Activated CD4-positive, alpha-beta T cell treated with anti-CD3 and anti-CD28 coated beads for 36 hours (primary cell): ENCODE results near the gene MX2. TPM values are rescaled to one million over a fixed set of nuclear protein-coding genes. Genes with fewer than 3 reads are reported as not detected.

ENCODE experiments used
- ATAC-seq: fragments of 200-7000 bp; cut with Tn5 transposase; one replicate; pipeline ENCODE4 v1.10.0; 2021; ENCODE audit warnings: mild to moderate bottlenecking, moderate library complexity
- CTCF ChIA-PET: fragments of 350-600 bp; sonication (Branson Sonifier 250); formaldehyde crosslinking; loops from one replicate; lab custom pipeline; 2021; ENCODE audit warnings: antibody characterized with exemption; lab: Charles Lee
- POLR2A ChIA-PET: fragments of 350-600 bp; sonication (Branson Sonifier 250); formaldehyde crosslinking; loops from one replicate; lab custom pipeline; 2021; ENCODE audit warnings: antibody characterized with exemption, inconsistent platforms; lab: Charles Lee
- DNase-seq: peaks from one replicate; pipeline ENCODE4 v3.0.0-alpha.2; 2020
- H3K27ac Mint-ChIP-seq: one replicate; pipeline ENCODE4 v1.8.0; 2021; ENCODE audit warnings: mixed read lengths
- H3K27me3 Mint-ChIP-seq: one replicate; pipeline ENCODE4 v1.8.0; 2021; ENCODE audit warnings: mixed read lengths
- H3K36me3 Mint-ChIP-seq: one replicate; pipeline ENCODE4 v1.8.0; 2021; ENCODE audit warnings: low read depth, mixed read lengths
- H3K4me1 Mint-ChIP-seq: one replicate; pipeline ENCODE4 v1.8.0; 2021; ENCODE audit warnings: mixed read lengths
- H3K4me3 Mint-ChIP-seq: one replicate; pipeline ENCODE4 v1.8.0; 2021; ENCODE audit warnings: mild to moderate bottlenecking, moderate library complexity, mixed read lengths
- H3K9me3 Mint-ChIP-seq: one replicate; pipeline ENCODE4 v1.8.0; 2021; ENCODE audit warnings: low read depth, mixed read lengths
- intact Hi-C, 2 experiments: fragments of 100-400 bp; cut with DNase I in 1 of 2; cut with micrococcal nuclease in 1 of 2; formaldehyde crosslinking; loops; one replicate each; pipeline versions ENCODE4 v1.14.2 to v1.15.1; 2022 to 2024; cut with DNase I, micrococcal nuclease
- total RNA-seq, 2 experiments: library from RNA; stranded (reverse); gene quantifications; one replicate each; pipeline ENCODE4 v1.2.3, GENCODE V29; 2021

The MX2 gene
- total RNA-seq, 2 experiments from 2014 or later: 30.7 to 40.4 TPM

DNA sequence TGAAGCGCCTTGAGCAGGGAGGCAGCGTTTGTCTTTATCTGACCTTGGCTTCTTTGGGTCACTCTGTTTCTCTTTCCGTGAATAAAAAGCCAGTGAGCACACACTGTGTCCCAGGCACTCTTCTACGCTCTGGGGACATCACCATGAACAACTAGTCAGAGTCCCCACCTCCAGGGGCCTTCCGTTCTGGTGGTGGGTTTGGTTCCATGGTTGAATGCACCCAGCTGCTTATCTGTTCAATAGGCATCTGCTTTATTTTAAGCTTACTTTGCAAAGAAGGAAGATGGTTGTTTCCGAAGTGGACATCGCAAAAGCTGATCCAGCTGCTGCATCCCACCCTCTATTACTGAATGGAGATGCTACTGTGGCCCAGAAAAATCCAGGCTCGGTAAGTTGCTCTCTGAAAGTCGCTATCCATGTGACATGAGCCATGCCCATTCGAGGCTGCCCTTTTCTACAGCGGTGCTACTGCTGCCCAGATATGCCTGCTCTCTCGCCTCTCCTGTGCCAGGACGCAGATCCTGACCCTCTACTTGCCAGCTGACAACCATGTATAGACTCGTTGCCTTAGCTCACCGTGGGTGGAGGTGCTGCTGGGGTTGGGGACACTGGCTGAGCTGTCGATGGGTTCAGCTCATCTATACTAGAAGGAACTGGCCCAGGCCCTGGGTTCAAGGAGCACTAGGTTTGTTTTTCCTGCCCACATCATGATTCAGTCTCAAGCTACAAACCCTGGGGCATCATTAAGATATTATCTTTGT is 70.1 kb downstream of the MX2 start:
- Mint-ChIP-seq H3K27ac (peak overlapping the region; percentile 2), H3K36me3 (peaks cover 81% of the 10 kb centered on the region)

GRCh38 chr21:41432562-41433460 is 71.0 kb downstream of the MX2 start:
- H3K4me3 Mint-ChIP-seq: no peak overlapping the region
- intact Hi-C loops: no loop called here
- POLR2A ChIA-PET: no interaction called here

More for the DNA sequence above, 70.1 kb downstream of the MX2 start:
- CTCF ChIA-PET: interaction anchor here (0.7 to 1.1 kb wide), 2 partner anchors 62 to 65 kb away, joined by 3 to 5 read pairs; no protein-coding TSS in a partner anchor
- H3K27me3 Mint-ChIP-seq: no peaks in the 10 kb centered on the region
- DNase-seq (no peak), ATAC-seq (no peak)
- POLR2A ChIA-PET: no interaction called here
- peaks cover 6% of the 10 kb centered on the region for H3K9me3 Mint-ChIP-seq
- H3K4me1 Mint-ChIP-seq: peaks cover 26% of the 10 kb centered on the region
- H3K4me3 Mint-ChIP-seq: no peak overlapping the region
- intact Hi-C loops: no loop called here

DNA sequence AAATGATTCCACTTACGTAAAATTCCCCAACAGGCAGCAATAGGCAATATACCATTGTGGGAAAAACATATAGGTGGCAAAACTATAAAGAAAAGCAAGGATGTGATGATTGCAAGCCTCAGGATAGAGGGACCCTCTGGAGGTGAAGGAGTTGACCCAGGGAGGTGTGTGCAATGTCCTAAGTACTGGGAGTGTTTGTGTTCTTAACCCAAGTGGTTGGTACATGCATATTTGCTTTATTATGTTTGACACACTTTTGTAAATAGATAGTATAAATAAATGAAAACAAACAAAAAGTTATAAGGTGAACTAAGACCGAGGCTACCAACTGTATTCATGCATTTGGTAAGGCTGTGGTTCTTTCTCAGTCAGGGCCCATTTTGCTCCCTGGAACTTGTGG is 71.7 kb downstream of the MX2 start:
- intact Hi-C loops: no loop called here
- H3K27me3 Mint-ChIP-seq: no peaks in the 10 kb centered on the region
- DNase-seq (no peak), ATAC-seq (no peak)
- H3K9me3 Mint-ChIP-seq: peaks cover 6% of the 10 kb centered on the region
- ChIA-PET POLR2A (no interaction called here), CTCF (interaction anchor here (1.1 kb wide), 1 partner anchor 64 kb away, joined by 3 read pairs; no protein-coding TSS in a partner anchor)
- peaks cover 14% of the 10 kb centered on the region for H3K4me1 Mint-ChIP-seq
- H3K27ac Mint-ChIP-seq: no peak overlapping the region
- H3K4me3 Mint-ChIP-seq: no peak overlapping the region
- peaks cover 77% of the 10 kb centered on the region for H3K36me3 Mint-ChIP-seq

More at GRCh38 chr21:41432562-41433460, 71.0 kb downstream of the MX2 start:
- peaks cover 21% of the 10 kb centered on the region for H3K4me1 Mint-ChIP-seq
- ATAC-seq (no peak), DNase-seq (no peak)
- CTCF ChIA-PET: interaction anchor here (1.1 kb wide), 1 partner anchor 63 kb away, joined by 3 read pairs; no protein-coding TSS in a partner anchor
- no peaks in the 10 kb centered on the region for H3K27me3 Mint-ChIP-seq
- no peak overlapping the region for H3K27ac Mint-ChIP-seq
- peaks cover 83% of the 10 kb centered on the region for H3K36me3 Mint-ChIP-seq
- peaks cover 6% of the 10 kb centered on the region for H3K9me3 Mint-ChIP-seq

- H3K9me3 Mint-ChIP-seq: peaks cover 6% of the 10 kb centered on the region
- CTCF ChIA-PET: no interaction called here
- DNase-seq (no peak), ATAC-seq (no peak)
- peaks cover 77% of the 10 kb centered on the region for H3K36me3 Mint-ChIP-seq
- intact Hi-C loops: no loop called here
- peaks cover 11% of the 10 kb centered on the region for H3K4me1 Mint-ChIP-seq
- H3K27me3 Mint-ChIP-seq: no peaks in the 10 kb centered on the region
- POLR2A ChIA-PET: no interaction called here
- no peak overlapping the region for H3K4me3 Mint-ChIP-seq
- H3K27ac Mint-ChIP-seq: no peak overlapping the region
Observed at GRCh38 chr21:41435706-41436105, 73.9 kb downstream of the MX2 start.

- ChIA-PET POLR2A (no interaction called here), CTCF (interaction anchor here (0.8 to 2.4 kb wide), 2 partner anchors 9 to 155 kb away, joined by 3 to 10 read pairs; no protein-coding TSS in a partner anchor)
- Mint-ChIP-seq H3K4me3 (no peak overlapping the region), H3K27me3 (no peaks in the 10 kb centered on the region), H3K36me3 (peaks cover 80% of the 10 kb centered on the region), H3K4me1 (peaks cover 11% of the 10 kb centered on the region), H3K27ac (peak overlapping the region; percentile 65), H3K9me3 (peaks cover 6% of the 10 kb centered on the region)
- intact Hi-C loops: no loop called here
- ATAC-seq (peak; percentile 71), DNase-seq (no peak)
Observed at GRCh38 chr21:41437729-41438128, 75.9 kb downstream of the MX2 start.

DNA sequence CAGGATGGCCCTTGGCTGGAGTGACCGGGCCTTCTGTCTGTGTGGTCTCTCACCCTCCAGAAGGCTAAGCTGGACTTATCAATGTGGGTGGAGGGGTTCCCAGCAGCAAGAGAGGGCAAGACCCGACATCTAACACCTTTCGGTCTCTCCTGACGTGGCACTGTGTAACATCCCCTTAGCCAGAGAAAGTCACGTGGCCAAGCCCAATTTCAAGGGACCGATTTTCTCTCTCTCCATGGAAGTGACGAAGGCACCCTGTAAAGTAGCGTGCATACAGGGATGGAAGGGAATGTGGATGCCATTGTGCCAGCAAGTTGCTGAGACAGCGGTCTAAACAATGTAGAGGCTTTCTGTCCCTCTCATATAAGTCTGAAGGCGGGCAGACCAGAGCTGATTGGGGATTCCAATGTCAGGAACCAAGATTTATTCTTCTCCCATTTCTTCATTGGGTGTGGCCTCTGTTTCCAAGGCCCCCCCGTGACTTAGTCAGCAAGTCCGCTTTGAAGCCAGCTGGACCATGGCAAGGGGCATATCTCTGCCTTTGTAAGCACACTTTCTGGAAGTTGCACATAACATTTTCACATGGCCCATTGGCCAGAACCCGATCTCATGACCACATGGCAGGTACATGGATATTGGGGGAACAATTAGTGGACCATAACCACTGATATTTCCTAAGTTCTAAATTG is 76.7 kb downstream of the MX2 start:
- no peak overlapping the region for H3K4me3 Mint-ChIP-seq
- intact Hi-C loops: no loop called here
- no peak for ATAC-seq
- no peak for DNase-seq
- POLR2A ChIA-PET: no interaction called here
- peaks cover 8% of the 10 kb centered on the region for H3K4me1 Mint-ChIP-seq
- peaks cover 6% of the 10 kb centered on the region for H3K9me3 Mint-ChIP-seq
- H3K36me3 Mint-ChIP-seq: peaks cover 80% of the 10 kb centered on the region
- CTCF ChIA-PET: interaction anchor here (2.4 kb wide), 1 partner anchor 155 kb away, joined by 10 read pairs; no protein-coding TSS in a partner anchor
- no peaks in the 10 kb centered on the region for H3K27me3 Mint-ChIP-seq
- H3K27ac Mint-ChIP-seq: no peak overlapping the region

GRCh38 chr21:41439248-41439647 is 77.4 kb downstream of the MX2 start:
- CTCF ChIA-PET: interaction anchor here (1.1 to 2.4 kb wide), 2 partner anchors 156 kb away, joined by 3 to 10 read pairs; no protein-coding TSS in a partner anchor

GRCh38 chr21:41441546-41441945 is 79.7 kb downstream of the MX2 start:
- peaks cover 6% of the 10 kb centered on the region for H3K4me1 Mint-ChIP-seq
- H3K27me3 Mint-ChIP-seq: no peaks in the 10 kb centered on the region
- H3K27ac Mint-ChIP-seq: no peak overlapping the region
- no peak overlapping the region for H3K4me3 Mint-ChIP-seq
- intact Hi-C loops: no loop called here
- ChIA-PET POLR2A (no interaction called here), CTCF (interaction anchor here (0.5 kb wide), 1 partner anchor 197 kb away, joined by 3 read pairs; no protein-coding TSS in a partner anchor)
- H3K36me3 Mint-ChIP-seq: peaks cover 75% of the 10 kb centered on the region
- H3K9me3 Mint-ChIP-seq: no peaks in the 10 kb centered on the region
- ATAC-seq: no peak
- DNase-seq: no peak

More at GRCh38 chr21:41439248-41439647, 77.4 kb downstream of the MX2 start:
- Mint-ChIP-seq H3K9me3 (peaks cover 6% of the 10 kb centered on the region), H3K4me1 (peaks cover 8% of the 10 kb centered on the region), H3K27me3 (no peaks in the 10 kb centered on the region), H3K27ac (no peak overlapping the region), H3K36me3 (peaks cover 78% of the 10 kb centered on the region), H3K4me3 (no peak overlapping the region)
- DNase-seq (no peak), ATAC-seq (no peak)
- intact Hi-C loops: no loop called here
- POLR2A ChIA-PET: no interaction called here

DNA sequence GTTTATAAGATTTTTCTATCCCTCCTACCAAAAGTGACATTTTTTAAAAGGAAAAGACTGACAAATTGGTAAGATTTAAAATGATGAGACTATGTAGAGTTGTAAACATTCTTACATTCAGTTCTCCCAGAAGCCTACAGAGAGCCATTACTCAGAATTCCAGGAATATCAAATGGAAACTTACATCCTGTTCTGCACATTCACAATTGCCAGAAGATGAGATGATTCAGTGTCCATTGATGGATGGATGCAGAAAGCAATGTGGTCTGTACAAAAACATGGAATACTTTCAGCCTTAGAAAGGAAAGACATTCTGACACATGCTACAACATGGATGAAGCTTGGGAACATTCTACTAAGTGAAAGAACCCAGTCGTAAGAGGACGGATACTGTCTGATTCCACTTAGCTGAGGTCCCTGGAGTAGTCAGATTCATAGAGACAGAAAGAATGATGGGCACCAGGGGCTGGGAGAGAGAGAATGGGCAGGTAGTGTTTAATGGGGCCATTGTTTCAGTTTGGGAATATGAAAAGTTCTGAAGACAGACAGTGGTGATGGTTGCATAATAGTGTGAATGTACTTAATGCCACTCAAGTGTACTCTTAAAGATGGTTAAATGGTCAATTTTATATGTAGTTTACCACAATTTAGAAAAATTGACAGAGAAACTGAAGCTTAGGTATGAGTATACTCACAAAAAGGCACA is 80.8 kb downstream of the MX2 start:
- DNase-seq: no peak
- CTCF ChIA-PET: interaction anchor here (0.6 to 1.9 kb wide), 2 partner anchors 160 to 162 kb away, joined by 4 to 11 read pairs; no protein-coding TSS in a partner anchor
- Mint-ChIP-seq H3K9me3 (no peaks in the 10 kb centered on the region), H3K27me3 (no peaks in the 10 kb centered on the region), H3K4me1 (peaks cover 3% of the 10 kb centered on the region), H3K4me3 (no peak overlapping the region), H3K27ac (no peak overlapping the region), H3K36me3 (peaks cover 76% of the 10 kb centered on the region)
- intact Hi-C loops: no loop called here
- ATAC-seq: no peak
- POLR2A ChIA-PET: no interaction called here

- H3K36me3 Mint-ChIP-seq: peaks cover 77% of the 10 kb centered on the region
- intact Hi-C loops: no loop called here
- no peak overlapping the region for H3K4me3 Mint-ChIP-seq
- ChIA-PET CTCF (interaction anchor here (0.6 to 1.9 kb wide), 2 partner anchors 161 to 436 kb away, joined by 3 to 11 read pairs; no protein-coding TSS in a partner anchor), POLR2A (no interaction called here)
- H3K9me3 Mint-ChIP-seq: no peaks in the 10 kb centered on the region
- no peak overlapping the region for H3K27ac Mint-ChIP-seq
- DNase-seq: no peak
- H3K4me1 Mint-ChIP-seq: no peaks in the 10 kb centered on the region
- no peaks in the 10 kb centered on the region for H3K27me3 Mint-ChIP-seq
- ATAC-seq: no peak
Observed at GRCh38 chr21:41443562-41443961, 81.7 kb downstream of the MX2 start.
